Caco-2 (cell line): Measurements from ENCODE around the gene NPW. TPM values are rescaled to one million over a fixed set of nuclear protein-coding genes. Genes with fewer than 3 reads are reported as not detected.

ENCODE experiments used
- Bru-seq: library from RNA; stranded (reverse); fragments of 400-500 nt; gene quantifications from one replicate; lab custom pipeline; 2021; lab: Mats Ljungman, UMichigan
- BruChase-seq, 2 experiments: library from RNA; stranded (reverse); fragments of 400-500 nt; gene quantifications; one replicate each; lab custom pipeline; 2021; lab: Mats Ljungman, UMichigan
- BruUV-seq: library from RNA; stranded (reverse); fragments of 400-500 nt; replicated peaks from 2 replicates; lab custom pipeline; 2021; lab: Mats Ljungman, UMichigan
- CTCF ChIA-PET: fragments of 300-600 bp; sonication (Branson Sonifier 250); formaldehyde crosslinking; loops from one replicate; lab custom pipeline; 2022; ENCODE audit warnings: antibody characterized with exemption; lab: Charles Lee
- POLR2A ChIA-PET: fragments of 300-600 bp; sonication (Branson Sonifier 250); formaldehyde crosslinking; loops from one replicate; lab custom pipeline; 2022; ENCODE audit warnings: antibody characterized with exemption; lab: Charles Lee
- DNase-seq, 2 experiments: peaks; one replicate each; pipeline versions ENCODE4 v3.0.0 to v3.0.0-alpha.2; 2020 to 2022
- H3K27me3 ChIP-seq: replicated peaks from 2 replicates; pipeline ENCODE4 v1.6.0; 2011; ENCODE audit warnings: low read length; ENCODE audit not compliant: control insufficient read depth, insufficient read depth
- H3K36me3 ChIP-seq: 2 replicates; pipeline ENCODE4 v1.5.1; 2011; ENCODE audit warnings: low read length; ENCODE audit not compliant: control insufficient read depth, insufficient read depth
- H3K4me1 ChIP-seq: fragments of 250-450 bp; sonication (Bioruptor Pico); 2 replicates; pipeline ENCODE4 v1.5.1; 2020; ENCODE audit warnings: mild to moderate bottlenecking
- H3K4me3 ChIP-seq: 2 replicates; pipeline ENCODE4 v1.5.1; 2011; ENCODE audit warnings: low read depth, mild to moderate bottlenecking, control low read depth, low read length
- H3K9me3 ChIP-seq: fragments of 250-450 bp; sonication (Bioruptor Pico); 2 replicates; pipeline ENCODE4 v1.5.1; 2020; ENCODE audit warnings: mild to moderate bottlenecking, moderate library complexity
- H3K27ac Mint-ChIP-seq: one replicate; pipeline ENCODE4 v1.8.0; 2022; ENCODE audit warnings: mixed read lengths; ENCODE audit not compliant: unreplicated experiment
- H3K27me3 Mint-ChIP-seq: one replicate; pipeline ENCODE4 v1.8.0; 2022; ENCODE audit warnings: mixed read lengths; ENCODE audit not compliant: insufficient read depth, unreplicated experiment
- H3K36me3 Mint-ChIP-seq: one replicate; pipeline ENCODE4 v1.8.0; 2022; ENCODE audit warnings: mild to moderate bottlenecking, mixed read lengths; ENCODE audit not compliant: insufficient read depth, unreplicated experiment
- H3K4me1 Mint-ChIP-seq: one replicate; pipeline ENCODE4 v1.8.0; 2022; ENCODE audit warnings: low read depth, mixed read lengths; ENCODE audit not compliant: unreplicated experiment
- H3K4me3 Mint-ChIP-seq: one replicate; pipeline ENCODE4 v1.8.0; 2022; ENCODE audit warnings: mild to moderate bottlenecking, moderate library complexity, mixed read lengths; ENCODE audit not compliant: unreplicated experiment
- H3K9me3 Mint-ChIP-seq: one replicate; pipeline ENCODE4 v1.8.0; 2022; ENCODE audit warnings: mixed read lengths; ENCODE audit not compliant: unreplicated experiment
- CTCF ChIP-seq, 2 experiments: fragments of 200-600 bp in 1 of 2; IDR thresholded peaks; 1 replicate in 1 of 2; 2 replicates in 1 of 2; pipeline versions ENCODE4 v1.5.1 to v1.8.0; 2011 to 2022; ENCODE audit warnings: antibody characterized with exemption in 1 of 2, control low read depth in 1 of 2, inconsistent platforms in 1 of 2, low read depth in 1 of 2, low read length in 1 of 2, mild to moderate bottlenecking in 1 of 2, moderate library complexity in 1 of 2; ENCODE audit not compliant: insufficient read depth in 1 of 2, severe bottlenecking in 1 of 2, unreplicated experiment in 1 of 2
- intact Hi-C: fragments of 100-400 bp; cut with micrococcal nuclease; formaldehyde crosslinking; loops from one replicate; pipeline ENCODE4 v1.10.0; 2022; ENCODE audit not compliant: unreplicated experiment
- long read RNA-seq: library from polyadenylated mRNA; stranded (forward); transcript quantifications from one replicate; pipeline ENCODE4 v2.0.0, GENCODE V29; 2022
- total RNA-seq: library from RNA; stranded (reverse); gene quantifications from 2 replicates; pipeline ENCODE4 v1.2.3, GENCODE V29; 2022

NPW gene
- total RNA-seq (6.1 and 8.8 TPM in 2 replicates), Bru-seq, nascent RNA (percentile 38 among the genes with signal in this experiment), BruChase-seq, experiment 1, labeled RNA remaining after a 2-hour chase (percentile 30 among the genes with signal in this experiment), BruChase-seq, experiment 2, labeled RNA remaining after a 6-hour chase (percentile 39 among the genes with signal in this experiment)
- long read RNA-seq, transcript NPW-202 (2 exons, 991 nt): major isoform, 15 of 17 reads
- long read RNA-seq, partial matches to known transcripts: 0 of 17 reads
- long read RNA-seq, other reads (novel, unspliced or antisense): 2 of 17 reads

GRCh38 chr16:2019518-2019920 is at the start of gene NPW:
Gene NPW (plus strand): TSS chr16:2019785.
- Histone ChIP-seq H3K4me3 (peak within 1 kb of the TSS; percentile 34), H3K4me1 (peaks cover 23% of the 10 kb centered on the region), H3K36me3 (no peaks in the 10 kb centered on the region), H3K9me3 (no peaks in the 10 kb centered on the region), H3K27me3 (no peaks in the 10 kb centered on the region)
- Mint-ChIP-seq H3K9me3 (no peaks in the 10 kb centered on the region), H3K4me3 (peak within 1 kb of the TSS; percentile 67), H3K27me3 (no peaks in the 10 kb centered on the region), H3K4me1 (peaks cover 17% of the 10 kb centered on the region), H3K36me3 (no peaks in the 10 kb centered on the region), H3K27ac (no peak within 1 kb of the TSS)
- ChIA-PET CTCF (interaction anchor here (0.9 kb wide), 1 partner anchor 10 kb away, joined by 3 read pairs; no protein-coding TSS in a partner anchor), POLR2A (interaction anchor here (1.2 kb wide), 1 partner anchor 28 kb away, joined by 3 read pairs; the partner anchor contains the start of genes NTHL1 and TSC2)
- intact Hi-C loops: no loop called here
- no peak for TF ChIP-seq CTCF (IDR thresholded peaks at IDR 0.05; ENCODE audit: insufficient read depth in 1 of 2, low read depth in 1 of 2, low read length in 1 of 2, severe bottlenecking in 1 of 2, unreplicated experiment in 1 of 2)
- DNase-seq: peak in 1 of 2 experiments; percentile 39
- no TSS peak for BruUV-seq

GRCh38 chr16:1971796-1972489 is 47.6 kb upstream of the NPW start, which contains the start of gene TBL3:
Gene TBL3 (plus strand): TSS chr16:1972053. CDS start chr16:1972165, 112 bp downstream.
- DNase-seq: peak; percentile 92 to 94
- TF ChIP-seq CTCF (IDR thresholded peaks at IDR 0.05; ENCODE audit: insufficient read depth in 1 of 2, low read depth in 1 of 2, low read length in 1 of 2, severe bottlenecking in 1 of 2, unreplicated experiment in 1 of 2): no peak
- Histone ChIP-seq H3K27me3 (no peaks in the 10 kb centered on the region), H3K36me3 (no peaks in the 10 kb centered on the region; the same call in 1 of the 2 replicates), H3K9me3 (no peaks in the 10 kb centered on the region), H3K4me3 (peak within 1 kb of the TSS; percentile 99), H3K4me1 (no peaks in the 10 kb centered on the region)
- BruUV-seq: no TSS peak
- ChIA-PET CTCF (interaction anchor here (0.6 to 1.1 kb wide), 3 partner anchors 10 to 119 kb away, joined by 3 to 4 read pairs (median 3); partner anchors contain the start of gene GFER), POLR2A (interaction anchor here (0.6 to 1.2 kb wide), 5 partner anchors 9 to 184 kb away, joined by 3 to 13 read pairs (median 3); partner anchors contain the start of genes GFER, NOXO1 and TRAF7)
- Mint-ChIP-seq H3K36me3 (peaks cover 26% of the 10 kb centered on the region), H3K4me3 (peak within 1 kb of the TSS; percentile 80), H3K27me3 (no peaks in the 10 kb centered on the region), H3K27ac (peak within 1 kb of the TSS; percentile 83), H3K4me1 (peaks cover 9% of the 10 kb centered on the region), H3K9me3 (no peaks in the 10 kb centered on the region)
- intact Hi-C loops: no loop called here

DNA sequence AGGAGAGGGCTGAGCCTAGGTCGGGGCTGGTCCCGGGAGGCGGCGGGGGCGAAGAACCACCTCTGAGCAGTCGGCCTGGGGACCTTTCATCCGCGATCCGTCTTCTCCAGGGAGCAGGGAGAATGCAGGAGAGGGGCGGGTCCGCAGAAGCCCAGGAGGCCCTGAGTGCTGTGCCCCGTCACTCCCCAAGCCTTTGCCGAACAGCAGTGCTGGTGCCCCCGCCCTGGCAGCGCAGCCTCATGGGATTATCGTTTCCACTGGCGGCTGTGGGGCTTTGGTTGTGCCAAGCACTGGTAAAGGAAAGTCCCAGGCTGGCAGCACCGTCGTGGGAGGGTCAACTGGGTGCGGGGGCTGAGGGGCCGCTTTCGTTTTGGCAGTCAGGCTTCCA is 47.1 kb upstream of the NPW start:
- Histone ChIP-seq H3K4me1 (no peaks in the 10 kb centered on the region), H3K27me3 (no peaks in the 10 kb centered on the region), H3K36me3 (no peaks in the 10 kb centered on the region; the same call in 1 of the 2 replicates), H3K9me3 (no peaks in the 10 kb centered on the region), H3K4me3 (peak overlapping the region; percentile 99)
- Mint-ChIP-seq H3K27me3 (no peaks in the 10 kb centered on the region), H3K36me3 (peaks cover 26% of the 10 kb centered on the region), H3K9me3 (no peaks in the 10 kb centered on the region), H3K4me1 (peaks cover 9% of the 10 kb centered on the region), H3K27ac (peak overlapping the region; percentile 15), H3K4me3 (peak overlapping the region; percentile 80)
- TF ChIP-seq CTCF (IDR thresholded peaks at IDR 0.05; ENCODE audit: insufficient read depth in 1 of 2, low read depth in 1 of 2, low read length in 1 of 2, severe bottlenecking in 1 of 2, unreplicated experiment in 1 of 2): no peak
- peak in 1 of 2 experiments; percentile 24 for DNase-seq
- POLR2A ChIA-PET: interaction anchor here (0.7 kb wide), 1 partner anchor 8 kb away, joined by 3 read pairs; the partner anchor contains the start of gene NOXO1
- intact Hi-C loops: no loop called here
- BruUV-seq: TSS peak; percentile 36
- CTCF ChIA-PET: no interaction called here
